MG63 (cell line): Measurements from ENCODE around the gene MTCL1. TPM values are rescaled to one million over a fixed set of nuclear protein-coding genes. Genes with fewer than 3 reads are reported as not detected.

ENCODE experiments used
- DNase-seq: peaks from one replicate; pipeline ENCODE4 v3.0.0-alpha.2; 2020
- H3K27me3 ChIP-seq: fragments of 250-450 bp; sonication (Bioruptor Pico); 2 replicates; pipeline ENCODE4 v1.5.1; 2020; ENCODE audit warnings: mild to moderate bottlenecking, moderate library complexity
- H3K36me3 ChIP-seq: fragments of 250-450 bp; sonication (Bioruptor Pico); 2 replicates; pipeline ENCODE4 v1.5.1; 2020; ENCODE audit warnings: mild to moderate bottlenecking, moderate library complexity
- H3K4me3 ChIP-seq: fragments of 250-450 bp; sonication (Bioruptor Pico); 2 replicates; pipeline ENCODE4 v1.5.1; 2020; ENCODE audit warnings: mild to moderate bottlenecking, moderate library complexity
- H3K9me3 ChIP-seq: fragments of 250-450 bp; sonication (Bioruptor Pico); 2 replicates; pipeline ENCODE4 v1.5.1; 2020; ENCODE audit warnings: mild to moderate bottlenecking, moderate library complexity
- total RNA-seq: library from RNA; depleted of rRNA; stranded (reverse); fragments of >200 nt; shearing (Covaris generic); gene quantifications from 2 replicates; pipeline ENCODE4 v1.2.3, GENCODE V29; 2014; ENCODE audit warnings: low replicate concordance

The MTCL1 gene
- total RNA-seq, 1 experiment from 2014 or later: 28.9 TPM

DNA sequence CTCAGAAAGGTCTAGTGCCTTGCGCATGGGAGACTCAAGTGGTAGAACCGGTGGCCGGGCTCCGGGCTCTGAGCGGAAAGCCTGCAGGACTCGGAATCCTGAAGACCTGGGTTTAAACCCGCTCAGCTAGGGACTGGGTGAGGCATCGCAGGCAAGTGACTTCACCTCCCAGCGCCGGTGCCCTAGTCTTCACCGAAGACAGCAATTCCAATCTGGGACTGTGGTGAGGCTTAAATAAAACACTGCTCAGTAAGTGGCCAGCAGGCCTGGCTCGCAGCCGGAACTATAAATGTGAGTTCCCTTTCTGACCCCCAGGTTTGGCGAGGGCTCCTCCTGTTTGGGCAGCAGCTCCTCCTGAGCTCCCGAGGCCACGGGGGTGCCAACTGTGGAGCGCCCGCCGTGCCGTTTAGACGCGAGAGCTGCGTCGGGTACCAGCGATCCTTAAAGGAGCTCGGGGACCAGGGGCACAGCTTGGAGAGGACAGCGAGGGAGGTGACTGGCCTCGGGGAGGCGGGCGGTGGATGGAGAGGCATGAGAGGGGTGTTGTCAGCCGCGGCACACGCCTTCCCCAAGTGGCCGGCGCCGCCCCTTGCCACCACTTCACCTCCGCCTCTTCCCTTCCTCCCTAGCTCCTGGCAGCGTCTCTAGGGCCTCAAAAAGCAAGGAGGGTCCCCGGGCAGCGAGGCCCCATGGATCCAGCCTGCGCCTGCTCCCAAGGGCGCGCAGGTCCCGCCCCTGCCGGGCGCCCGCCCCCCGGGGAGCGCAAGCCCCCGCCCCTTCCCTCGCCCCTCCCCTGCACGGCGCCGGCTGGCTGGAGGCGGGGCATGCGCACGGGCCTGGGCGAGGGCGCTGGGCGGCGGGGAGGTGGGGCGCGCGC, 757 bp upstream of the MTCL1 start:
- no peaks in the 10 kb centered on the region for H3K9me3 ChIP-seq
- H3K36me3 ChIP-seq: peaks cover 21% of the 10 kb centered on the region
- peak overlapping the region; percentile 53 for H3K4me3 ChIP-seq
- DNase-seq: peak; percentile 90
- no peaks in the 10 kb centered on the region for H3K27me3 ChIP-seq

DNA sequence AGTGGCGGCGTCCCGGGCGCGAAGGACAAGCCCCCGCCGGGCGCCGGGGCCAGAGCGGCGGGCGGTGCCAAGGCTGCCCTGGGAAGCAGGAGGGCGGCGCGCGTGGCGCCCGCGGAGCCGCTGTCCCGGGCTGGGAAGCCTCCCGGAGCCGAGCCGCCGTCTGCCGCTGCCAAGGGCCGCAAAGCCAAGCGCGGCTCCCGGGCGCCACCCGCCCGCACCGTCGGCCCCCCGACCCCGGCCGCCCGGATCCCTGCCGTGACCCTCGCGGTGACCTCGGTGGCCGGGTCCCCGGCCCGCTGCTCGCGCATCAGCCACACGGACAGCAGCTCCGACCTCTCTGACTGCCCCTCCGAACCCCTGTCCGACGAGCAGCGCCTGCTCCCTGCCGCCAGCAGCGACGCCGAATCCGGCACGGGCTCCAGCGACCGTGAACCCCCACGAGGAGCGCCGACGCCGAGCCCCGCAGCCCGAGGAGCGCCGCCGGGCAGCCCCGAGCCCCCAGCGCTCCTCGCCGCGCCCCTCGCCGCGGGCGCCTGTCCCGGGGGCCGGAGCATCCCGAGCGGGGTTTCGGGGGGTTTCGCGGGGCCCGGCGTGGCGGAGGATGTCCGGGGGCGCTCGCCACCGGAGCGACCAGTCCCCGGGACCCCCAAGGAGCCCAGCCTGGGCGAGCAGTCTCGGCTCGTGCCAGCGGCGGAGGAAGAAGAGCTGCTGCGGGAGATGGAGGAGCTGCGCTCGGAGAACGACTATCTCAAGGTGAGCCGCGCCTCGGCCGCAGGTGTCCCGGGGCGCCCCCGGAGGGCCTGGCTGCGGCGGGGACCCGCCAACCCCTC, 820 bp downstream of the MTCL1 start:
- peak; percentile 26 for DNase-seq
- Histone ChIP-seq H3K9me3 (no peaks in the 10 kb centered on the region), H3K36me3 (peaks cover 22% of the 10 kb centered on the region), H3K4me3 (peak overlapping the region; percentile 69), H3K27me3 (no peaks in the 10 kb centered on the region)

DNA sequence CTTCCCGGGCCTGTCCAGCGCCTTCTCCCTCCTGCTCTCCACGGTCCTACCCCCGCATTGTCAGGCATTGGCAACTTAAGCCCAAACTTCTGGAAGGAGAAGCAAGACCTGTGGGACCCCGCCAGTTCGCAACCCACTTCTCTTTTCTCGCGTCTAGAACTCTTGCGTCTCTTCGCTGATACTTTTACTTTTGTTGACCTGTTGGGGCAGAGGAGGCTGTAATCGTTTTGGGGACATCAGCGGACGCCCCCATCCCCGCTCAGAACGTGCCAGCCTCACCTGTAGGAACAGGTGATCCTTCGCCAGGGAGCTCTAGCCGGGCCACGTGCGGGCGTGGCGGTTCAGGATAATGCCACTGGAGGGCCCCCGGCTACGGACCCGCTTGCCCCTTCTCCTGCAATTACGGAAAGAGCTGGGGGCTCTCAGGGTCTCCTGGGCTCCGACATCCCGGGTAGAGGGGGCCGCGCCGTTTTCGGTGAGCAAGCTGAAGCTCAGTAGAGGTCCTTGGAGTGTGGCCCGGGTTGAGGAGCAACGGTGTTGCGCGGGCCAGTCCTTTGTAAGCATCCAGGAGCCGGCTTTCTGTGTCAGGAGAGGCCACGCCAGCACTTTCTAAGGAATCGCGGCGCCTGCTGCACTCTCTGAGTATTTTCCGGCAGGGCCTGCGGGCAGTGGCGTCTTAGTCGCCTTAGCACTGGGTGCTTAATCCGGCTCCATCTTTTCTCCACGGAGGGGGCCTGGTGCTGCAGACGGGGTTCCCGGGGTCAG, 1.6 kb downstream of the MTCL1 start:
- peaks cover 22% of the 10 kb centered on the region for H3K36me3 ChIP-seq
- no peaks in the 10 kb centered on the region for H3K27me3 ChIP-seq
- peak; percentile 71 for DNase-seq
- peak overlapping the region; percentile 69 for H3K4me3 ChIP-seq
- H3K9me3 ChIP-seq: no peaks in the 10 kb centered on the region

DNA sequence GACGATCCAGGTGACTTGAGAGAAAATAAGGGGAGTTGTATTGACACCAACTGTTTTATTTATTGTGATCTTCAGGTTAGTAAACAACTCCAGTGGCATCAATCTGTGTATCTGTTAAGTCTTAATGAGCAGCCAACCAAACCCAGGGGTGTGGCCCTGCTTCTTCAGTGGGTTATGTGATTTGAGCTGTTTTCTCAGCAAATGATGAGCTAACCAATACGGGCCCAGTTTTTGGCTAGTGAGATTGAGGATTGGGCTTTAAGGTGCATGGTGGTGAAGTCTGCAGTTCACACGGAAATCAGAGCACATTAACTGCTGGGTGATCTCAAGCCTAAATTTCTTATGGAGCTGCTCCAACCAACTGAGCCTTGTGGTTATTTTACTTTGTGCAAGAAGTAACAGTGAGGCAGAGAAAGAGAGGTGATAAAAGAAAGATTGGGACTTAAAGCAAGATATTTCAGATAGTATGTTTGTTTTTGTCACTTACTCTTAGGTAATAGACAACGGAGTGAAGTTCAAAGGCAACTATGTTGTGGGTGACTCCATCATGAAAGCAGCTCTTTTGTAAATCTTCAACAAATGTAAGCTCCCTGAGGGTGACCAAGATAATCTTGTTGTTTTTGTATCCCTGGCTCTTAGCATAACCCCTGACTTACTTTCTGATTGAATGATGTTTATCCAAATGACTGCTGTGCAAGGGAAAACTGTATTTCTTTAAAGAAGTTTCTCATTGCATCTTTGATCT, 2.4 kb downstream of the MTCL1 start:
- Histone ChIP-seq H3K9me3 (no peaks in the 10 kb centered on the region), H3K4me3 (peak overlapping the region; percentile 69), H3K36me3 (peaks cover 28% of the 10 kb centered on the region), H3K27me3 (no peaks in the 10 kb centered on the region)
- DNase-seq: peak; percentile 52

DNA sequence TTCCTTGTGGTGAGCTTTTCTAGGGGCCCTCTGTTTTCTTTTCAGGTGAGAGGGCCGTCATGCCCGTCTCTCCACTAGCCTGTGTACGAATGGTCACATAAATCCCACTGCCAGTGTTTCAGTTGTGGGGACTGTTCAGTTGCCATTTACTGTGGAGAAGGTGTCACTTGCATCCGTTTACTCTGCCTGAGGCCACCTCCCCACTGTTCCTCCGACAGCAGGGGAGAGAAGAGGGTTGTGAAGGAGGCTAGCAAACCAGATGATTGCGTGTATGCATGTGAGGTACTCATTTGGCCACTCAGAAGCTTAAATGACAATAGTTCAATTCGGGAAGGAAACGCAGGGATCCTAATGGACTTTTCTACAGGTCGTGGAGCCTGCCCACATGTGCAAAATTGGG, 3.3 kb downstream of the MTCL1 start:
- Histone ChIP-seq H3K36me3 (peaks cover 35% of the 10 kb centered on the region), H3K9me3 (no peaks in the 10 kb centered on the region), H3K4me3 (no peak overlapping the region), H3K27me3 (no peaks in the 10 kb centered on the region)
- no peak for DNase-seq

DNA sequence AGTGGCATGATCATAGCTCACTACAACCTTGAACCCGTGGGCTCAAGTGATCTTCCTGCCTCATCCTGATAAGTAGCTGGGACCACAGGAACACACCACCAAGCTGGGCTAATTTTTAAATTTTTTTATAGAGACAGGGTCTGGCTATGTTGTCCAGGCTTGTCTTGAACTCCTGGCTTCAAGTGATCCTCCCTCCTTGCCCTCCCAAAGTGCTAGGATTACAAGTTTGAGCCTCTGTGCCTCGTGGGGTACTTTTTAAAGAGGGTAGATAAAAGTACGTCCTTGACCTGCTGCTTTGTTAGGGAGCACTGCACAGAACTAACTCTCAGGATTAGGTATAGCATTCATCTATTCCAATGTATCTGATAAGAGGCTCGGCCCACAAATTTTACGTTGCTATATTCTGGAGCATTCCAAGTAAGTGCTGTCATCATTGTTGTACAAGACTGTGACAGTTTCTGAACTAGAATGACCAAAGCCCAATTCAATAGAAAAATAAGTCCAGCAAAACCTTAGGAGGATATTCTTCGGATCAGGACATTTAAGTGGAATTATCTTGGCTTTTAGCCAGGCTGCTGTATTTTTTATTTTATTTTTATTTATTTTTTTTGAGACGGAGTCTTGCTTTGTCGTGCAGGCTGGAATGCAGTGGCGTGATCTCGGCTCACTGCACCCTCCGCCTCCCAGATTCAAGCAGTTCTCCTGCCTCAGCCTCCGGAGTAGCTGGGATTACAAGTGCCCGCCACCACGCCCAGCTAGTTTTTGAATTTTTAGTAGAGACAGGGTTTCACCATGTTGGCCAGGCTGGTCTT, 4.1 kb downstream of the MTCL1 start:
- DNase-seq: no peak
- no peaks in the 10 kb centered on the region for H3K9me3 ChIP-seq
- H3K4me3 ChIP-seq: no peak overlapping the region
- no peaks in the 10 kb centered on the region for H3K27me3 ChIP-seq
- H3K36me3 ChIP-seq: peaks cover 43% of the 10 kb centered on the region

DNA sequence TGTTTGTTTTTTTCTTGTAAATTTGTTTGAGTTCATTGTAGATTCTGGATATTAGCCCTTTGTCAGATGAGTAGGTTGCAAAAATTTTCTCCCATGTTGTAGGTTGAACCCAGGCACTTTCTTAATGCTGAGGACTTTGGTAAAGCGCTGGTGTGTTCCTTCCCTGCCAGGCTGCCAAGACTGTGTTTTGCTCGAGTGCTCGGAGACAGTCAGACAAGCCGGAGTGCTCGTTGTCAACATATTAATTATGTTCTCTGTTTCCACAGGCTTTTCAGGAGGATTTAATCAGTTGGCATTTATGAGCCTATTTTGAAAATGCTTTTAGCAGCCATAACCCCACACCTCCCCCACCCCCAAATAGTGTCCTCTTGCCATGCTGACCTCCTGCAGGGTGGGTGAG, 6.4 kb downstream of the MTCL1 start:
- peaks cover 52% of the 10 kb centered on the region for H3K36me3 ChIP-seq
- DNase-seq: no peak
- H3K9me3 ChIP-seq: no peaks in the 10 kb centered on the region
- no peaks in the 10 kb centered on the region for H3K27me3 ChIP-seq
- H3K4me3 ChIP-seq: no peak overlapping the region

DNA sequence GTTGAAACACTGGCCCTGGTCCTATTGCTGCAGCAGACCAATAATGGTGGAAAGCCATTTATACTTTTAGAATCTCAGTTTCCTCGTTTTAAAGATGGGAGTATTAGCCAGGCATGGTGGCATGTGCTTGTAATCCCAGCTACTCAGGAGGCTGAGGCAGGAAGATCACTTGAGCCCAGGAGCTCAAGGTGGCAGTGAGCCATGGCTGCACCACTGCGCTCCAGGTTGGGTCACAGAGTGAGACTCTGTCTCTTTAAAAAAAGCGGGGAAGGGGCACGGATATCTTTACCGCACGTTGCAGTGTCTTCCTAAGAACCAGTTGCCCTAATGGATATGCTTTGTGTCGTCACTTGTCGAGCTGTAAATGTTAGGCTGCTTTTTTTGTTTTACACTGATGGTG, 8.3 kb downstream of the MTCL1 start:
- DNase-seq: no peak
- no peak overlapping the region for H3K4me3 ChIP-seq
- H3K27me3 ChIP-seq: no peaks in the 10 kb centered on the region
- peaks cover 48% of the 10 kb centered on the region for H3K36me3 ChIP-seq
- no peaks in the 10 kb centered on the region for H3K9me3 ChIP-seq

DNA sequence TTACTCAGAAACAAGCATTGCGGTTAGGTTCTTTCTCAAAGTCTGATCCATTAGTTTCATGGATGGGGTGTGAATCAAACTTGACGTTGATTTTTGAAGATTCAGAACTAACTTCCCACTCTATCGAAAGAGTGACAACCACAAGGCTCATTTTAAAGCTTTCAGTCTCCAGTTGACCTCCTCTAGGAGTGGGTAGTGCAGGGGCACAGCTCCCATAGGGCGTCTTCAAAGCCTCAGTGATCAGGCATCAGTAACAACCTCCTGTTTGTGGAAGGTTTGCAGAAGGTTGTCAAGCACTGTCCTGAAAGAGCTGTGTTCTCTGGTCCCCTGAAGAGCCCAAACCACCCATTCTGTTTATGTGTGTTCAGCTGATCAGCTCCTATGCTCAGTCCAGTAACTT, 10.2 kb downstream of the MTCL1 start:
- no peak for DNase-seq
- Histone ChIP-seq H3K36me3 (peaks cover 57% of the 10 kb centered on the region), H3K9me3 (no peaks in the 10 kb centered on the region), H3K4me3 (no peak overlapping the region), H3K27me3 (no peaks in the 10 kb centered on the region)

DNA sequence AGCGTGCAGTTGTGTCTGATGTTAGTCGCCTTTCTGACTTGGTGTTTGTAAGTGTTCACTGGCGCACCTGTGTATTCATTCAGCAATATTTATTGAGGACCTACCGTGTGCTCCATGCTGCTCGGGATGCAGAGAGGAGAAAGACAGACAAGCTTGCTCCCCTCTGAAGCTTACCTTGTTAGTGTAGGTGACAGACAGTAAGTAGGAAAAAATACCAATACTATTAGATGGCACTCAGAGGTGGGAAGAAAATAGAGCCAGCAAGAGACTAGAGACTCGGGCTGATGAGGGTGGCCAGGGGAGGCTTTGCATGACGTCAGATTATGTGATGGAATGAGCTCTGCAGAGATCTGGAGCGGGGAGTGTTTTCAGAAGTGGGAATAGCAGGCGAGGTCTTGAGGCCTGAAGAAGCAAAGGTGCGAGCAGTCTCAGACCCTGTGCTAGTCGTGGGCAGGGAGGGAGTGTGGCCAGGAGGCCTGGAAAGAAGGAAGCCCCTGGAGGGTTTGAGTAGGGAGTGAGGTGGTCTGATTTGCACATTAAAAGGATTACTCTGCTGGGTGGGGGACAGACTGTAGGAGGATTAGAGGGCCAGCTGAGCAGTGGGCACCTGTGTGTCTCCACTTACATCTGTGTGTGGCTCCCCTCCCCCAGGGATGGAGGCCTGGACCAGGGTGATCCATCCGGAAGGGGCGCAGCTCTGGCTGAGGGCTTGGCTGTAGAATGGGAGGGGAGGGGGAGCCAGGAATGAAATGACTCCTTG, 11.8 kb downstream of the MTCL1 start:
- Histone ChIP-seq H3K4me3 (no peak overlapping the region), H3K9me3 (no peaks in the 10 kb centered on the region), H3K27me3 (no peaks in the 10 kb centered on the region), H3K36me3 (peaks cover 73% of the 10 kb centered on the region)
- no peak for DNase-seq

DNA sequence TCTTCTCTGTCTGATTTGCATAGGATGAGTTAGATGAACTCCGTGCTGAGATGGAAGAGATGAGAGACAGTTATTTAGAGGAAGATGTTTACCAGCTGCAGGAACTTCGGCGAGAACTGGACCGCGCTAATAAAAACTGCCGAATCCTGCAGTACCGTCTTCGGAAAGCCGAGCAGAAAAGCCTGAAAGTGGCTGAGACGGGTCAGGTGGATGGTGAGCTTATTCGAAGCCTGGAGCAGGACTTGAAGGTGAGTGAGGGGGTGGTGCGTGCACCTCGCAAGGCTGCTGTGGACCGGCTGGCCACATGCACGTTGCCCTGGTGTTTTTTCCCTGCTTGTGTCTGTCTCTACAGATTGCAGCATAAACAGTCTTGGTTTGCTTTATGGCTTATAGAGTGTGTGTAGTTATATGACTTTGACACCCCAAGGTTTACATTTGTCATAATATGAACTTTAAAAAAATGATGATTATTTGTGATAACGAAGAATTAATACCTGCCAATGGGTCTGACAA, 13.1 kb downstream of the MTCL1 start:
- DNase-seq: no peak
- Histone ChIP-seq H3K27me3 (no peaks in the 10 kb centered on the region), H3K9me3 (no peaks in the 10 kb centered on the region), H3K4me3 (no peak overlapping the region), H3K36me3 (peaks cover 71% of the 10 kb centered on the region)

DNA sequence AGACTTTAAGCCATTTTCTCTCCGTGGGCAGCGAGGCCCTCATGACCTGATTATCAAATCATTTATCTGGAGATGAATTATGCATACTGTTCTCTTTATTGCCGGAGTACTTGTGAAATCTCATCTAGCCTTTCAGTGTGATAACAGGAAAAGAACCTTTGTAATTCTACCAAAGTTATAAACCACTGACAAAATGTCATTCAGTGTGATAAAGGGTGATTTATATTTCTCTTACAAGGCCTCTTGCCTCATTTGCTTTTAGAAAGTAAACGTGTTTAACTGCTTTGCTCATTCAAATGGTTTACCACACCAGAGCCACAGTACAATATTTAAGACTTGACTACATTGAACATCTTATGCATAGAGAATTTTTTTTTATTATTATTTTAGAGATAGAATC, 13.8 kb downstream of the MTCL1 start:
- peaks cover 70% of the 10 kb centered on the region for H3K36me3 ChIP-seq
- no peak for DNase-seq

DNA sequence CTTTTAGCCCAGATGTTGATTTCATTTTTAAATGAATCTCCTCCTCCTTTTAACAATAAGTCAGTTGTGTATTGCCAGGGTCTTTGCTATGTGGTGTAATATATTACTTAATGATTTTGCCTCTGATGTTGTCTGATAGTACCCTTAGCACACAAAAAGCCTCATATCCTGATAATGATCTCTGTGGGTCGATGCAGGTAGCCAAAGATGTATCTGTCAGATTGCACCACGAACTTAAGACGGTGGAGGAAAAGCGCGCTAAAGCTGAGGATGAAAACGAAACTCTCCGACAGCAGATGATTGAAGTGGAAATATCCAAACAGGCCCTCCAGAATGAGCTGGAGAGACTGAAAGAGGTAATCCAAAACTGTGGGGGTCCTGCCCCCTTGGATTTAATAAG, 14.8 kb downstream of the MTCL1 start:
- Histone ChIP-seq H3K9me3 (no peaks in the 10 kb centered on the region), H3K36me3 (peaks cover 70% of the 10 kb centered on the region), H3K27me3 (no peaks in the 10 kb centered on the region), H3K4me3 (no peak overlapping the region)
- DNase-seq: no peak

More for the DNA sequence above, 13.8 kb downstream of the MTCL1 start:
- Histone ChIP-seq H3K27me3 (no peaks in the 10 kb centered on the region), H3K9me3 (no peaks in the 10 kb centered on the region), H3K4me3 (no peak overlapping the region)

DNA sequence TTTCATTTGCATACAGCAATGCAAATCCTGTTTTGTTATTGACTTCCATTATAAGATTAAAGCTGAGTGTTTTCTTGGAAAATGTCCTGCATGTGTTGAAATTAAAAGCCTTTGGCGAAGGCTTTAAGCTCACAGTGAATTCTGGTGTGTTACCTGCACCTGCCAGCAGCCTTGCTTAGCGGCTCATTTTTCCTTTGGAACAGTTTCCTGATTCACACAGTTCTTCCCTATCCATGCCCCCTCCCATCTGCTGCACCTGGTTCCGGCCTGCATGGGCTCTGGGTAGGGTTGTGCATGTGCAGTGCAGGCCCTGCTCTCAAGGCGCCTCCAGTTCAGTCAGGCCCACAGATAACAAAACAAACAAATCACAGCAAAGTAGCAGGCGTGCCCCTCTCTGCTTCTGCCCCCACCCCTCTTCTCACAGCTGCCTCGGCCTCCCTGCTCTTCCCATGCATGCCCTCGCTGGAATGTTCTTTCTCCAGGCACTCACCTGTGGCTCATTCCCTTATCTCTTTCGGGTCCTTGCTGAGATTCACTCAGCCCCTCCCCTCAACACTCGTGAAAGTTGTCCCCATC, 15.8 kb downstream of the MTCL1 start:
- Histone ChIP-seq H3K36me3 (peaks cover 64% of the 10 kb centered on the region), H3K9me3 (no peaks in the 10 kb centered on the region), H3K27me3 (no peaks in the 10 kb centered on the region), H3K4me3 (no peak overlapping the region)
- no peak for DNase-seq
